Measurements from ENCODE around the gene UFD1.

The UFD1 gene

GRCh38 chr22:19478901-19479354 lies at the start of gene UFD1:
Gene UFD1, minus strand, starts transcription at chr22:19479193. Its CDS starts 108 bp downstream, at chr22:19479085.
- DNase-seq = peak; percentile 81

GRCh38 chr22:19527861-19528417 lies 48.9 kb upstream of the UFD1 start:
- no peak for DNase-seq

GRCh38 chr22:19527321-19527721 lies 48.3 kb upstream of the UFD1 start:
- no peak for DNase-seq

- DNase-seq = no peak
Measured at GRCh38 chr22:19526702-19527111, 47.7 kb upstream of the UFD1 start.

- no peak for DNase-seq
Measured at GRCh38 chr22:19526076-19526701, 47.2 kb upstream of the UFD1 start.

- no peak for DNase-seq
Measured at GRCh38 chr22:19525666-19526065, 46.7 kb upstream of the UFD1 start.

- DNase-seq = no peak
Measured at GRCh38 chr22:19525116-19525660, 46.2 kb upstream of the UFD1 start.

- no peak for DNase-seq
Measured at GRCh38 chr22:19524170-19525115, 45.5 kb upstream of the UFD1 start, which contains the start of gene CLDN5. Gene CLDN5, minus strand, starts transcription at chr22:19524410. Its CDS starts 155 bp downstream, at chr22:19524255.

- DNase-seq = no peak
Measured at GRCh38 chr22:19523240-19524169, 44.5 kb upstream of the UFD1 start.

GRCh38 chr22:19522881-19523239 lies 43.9 kb upstream of the UFD1 start:
- no peak for DNase-seq

GRCh38 chr22:19522190-19522880 lies 43.3 kb upstream of the UFD1 start:
- DNase-seq = no peak

- DNase-seq = no peak
Measured at GRCh38 chr22:19520566-19521305, 41.7 kb upstream of the UFD1 start.

- DNase-seq = no peak
Measured at GRCh38 chr22:19520007-19520406, 41.0 kb upstream of the UFD1 start.

- DNase-seq = no peak
Measured at GRCh38 chr22:19519041-19519926, 40.3 kb upstream of the UFD1 start.

GRCh38 chr22:19518635-19519034 lies 39.6 kb upstream of the UFD1 start:
- DNase-seq = no peak

GRCh38 chr22:19517919-19518611 lies 39.1 kb upstream of the UFD1 start:
- DNase-seq = no peak

GRCh38 chr22:19517171-19517500 lies 38.1 kb upstream of the UFD1 start:
- DNase-seq = no peak

GRCh38 chr22:19516378-19517170 lies 37.6 kb upstream of the UFD1 start:
- no peak for DNase-seq
